ENCODE measurements around the gene PPP1R14D. TPM values are rescaled to one million over a fixed set of nuclear protein-coding genes. Genes with fewer than 3 reads are reported as not detected.

PPP1R14D gene
- total and polyA plus RNA-seq, 2 of the 8 experiments (the other 6 are each of a cell fraction or from before 2014, with no cell fraction given): not detected

DNA sequence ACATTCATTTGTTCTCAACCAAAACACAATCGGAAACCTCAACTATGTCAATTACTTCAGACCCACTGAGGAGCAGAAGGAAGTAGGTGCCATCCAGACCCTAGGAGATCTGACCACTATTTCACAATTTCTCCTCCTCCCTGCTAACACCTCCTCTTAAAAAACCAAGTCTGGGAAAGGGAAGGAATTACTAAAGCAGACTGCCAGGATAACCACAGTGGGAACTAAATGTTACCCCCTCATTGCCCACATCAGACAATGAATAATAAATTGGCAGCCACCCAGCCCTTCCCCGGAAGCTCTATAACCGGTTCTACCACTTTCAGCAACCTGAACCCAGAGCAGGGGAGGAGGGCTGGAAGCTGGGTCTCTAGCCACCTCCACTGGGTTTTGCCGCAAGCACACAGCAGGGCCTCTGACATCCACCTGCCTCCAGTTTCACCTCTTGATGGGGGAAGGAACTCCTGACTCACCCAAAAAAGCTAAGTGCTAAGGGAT, 41.1 kb downstream of the PPP1R14D start (continued):
- TF ChIP-seq CBX8 (IDR thresholded peaks at IDR 0.05; ENCODE audit: borderline replicate concordance, low read depth, low read length): no peak
- TF ChIP-seq EGR1 (IDR thresholded peaks at IDR 0.05; ENCODE audit: borderline replicate concordance, low read depth, low read length): no peak
- TF ChIP-seq RAD21 (IDR thresholded peaks at IDR 0.05 in 1 of 2, conservative IDR thresholded peaks at IDR 0.05 in 1 of 2; ENCODE audit: low read depth in 2 of 2, low read length in 2 of 2): peak; percentile 1 to 8; a peak in 1 of 4 replicates
- TF ChIP-seq TAF1 (IDR thresholded peaks at IDR 0.05; ENCODE audit: low read depth, low read length): peak; percentile 29; the same call in 1 of the 2 replicates
- no peak for TF ChIP-seq KDM4A (IDR thresholded peaks at IDR 0.05; ENCODE audit: low read depth, low read length, severe bottlenecking)
- TF ChIP-seq KDM5A (IDR thresholded peaks at IDR 0.05; ENCODE audit: low read length): no peak
- no peak for TF ChIP-seq SAP30 (IDR thresholded peaks at IDR 0.05; ENCODE audit: insufficient read depth, insufficient replicate concordance, low read length)
- TF ChIP-seq, protein P1, sequence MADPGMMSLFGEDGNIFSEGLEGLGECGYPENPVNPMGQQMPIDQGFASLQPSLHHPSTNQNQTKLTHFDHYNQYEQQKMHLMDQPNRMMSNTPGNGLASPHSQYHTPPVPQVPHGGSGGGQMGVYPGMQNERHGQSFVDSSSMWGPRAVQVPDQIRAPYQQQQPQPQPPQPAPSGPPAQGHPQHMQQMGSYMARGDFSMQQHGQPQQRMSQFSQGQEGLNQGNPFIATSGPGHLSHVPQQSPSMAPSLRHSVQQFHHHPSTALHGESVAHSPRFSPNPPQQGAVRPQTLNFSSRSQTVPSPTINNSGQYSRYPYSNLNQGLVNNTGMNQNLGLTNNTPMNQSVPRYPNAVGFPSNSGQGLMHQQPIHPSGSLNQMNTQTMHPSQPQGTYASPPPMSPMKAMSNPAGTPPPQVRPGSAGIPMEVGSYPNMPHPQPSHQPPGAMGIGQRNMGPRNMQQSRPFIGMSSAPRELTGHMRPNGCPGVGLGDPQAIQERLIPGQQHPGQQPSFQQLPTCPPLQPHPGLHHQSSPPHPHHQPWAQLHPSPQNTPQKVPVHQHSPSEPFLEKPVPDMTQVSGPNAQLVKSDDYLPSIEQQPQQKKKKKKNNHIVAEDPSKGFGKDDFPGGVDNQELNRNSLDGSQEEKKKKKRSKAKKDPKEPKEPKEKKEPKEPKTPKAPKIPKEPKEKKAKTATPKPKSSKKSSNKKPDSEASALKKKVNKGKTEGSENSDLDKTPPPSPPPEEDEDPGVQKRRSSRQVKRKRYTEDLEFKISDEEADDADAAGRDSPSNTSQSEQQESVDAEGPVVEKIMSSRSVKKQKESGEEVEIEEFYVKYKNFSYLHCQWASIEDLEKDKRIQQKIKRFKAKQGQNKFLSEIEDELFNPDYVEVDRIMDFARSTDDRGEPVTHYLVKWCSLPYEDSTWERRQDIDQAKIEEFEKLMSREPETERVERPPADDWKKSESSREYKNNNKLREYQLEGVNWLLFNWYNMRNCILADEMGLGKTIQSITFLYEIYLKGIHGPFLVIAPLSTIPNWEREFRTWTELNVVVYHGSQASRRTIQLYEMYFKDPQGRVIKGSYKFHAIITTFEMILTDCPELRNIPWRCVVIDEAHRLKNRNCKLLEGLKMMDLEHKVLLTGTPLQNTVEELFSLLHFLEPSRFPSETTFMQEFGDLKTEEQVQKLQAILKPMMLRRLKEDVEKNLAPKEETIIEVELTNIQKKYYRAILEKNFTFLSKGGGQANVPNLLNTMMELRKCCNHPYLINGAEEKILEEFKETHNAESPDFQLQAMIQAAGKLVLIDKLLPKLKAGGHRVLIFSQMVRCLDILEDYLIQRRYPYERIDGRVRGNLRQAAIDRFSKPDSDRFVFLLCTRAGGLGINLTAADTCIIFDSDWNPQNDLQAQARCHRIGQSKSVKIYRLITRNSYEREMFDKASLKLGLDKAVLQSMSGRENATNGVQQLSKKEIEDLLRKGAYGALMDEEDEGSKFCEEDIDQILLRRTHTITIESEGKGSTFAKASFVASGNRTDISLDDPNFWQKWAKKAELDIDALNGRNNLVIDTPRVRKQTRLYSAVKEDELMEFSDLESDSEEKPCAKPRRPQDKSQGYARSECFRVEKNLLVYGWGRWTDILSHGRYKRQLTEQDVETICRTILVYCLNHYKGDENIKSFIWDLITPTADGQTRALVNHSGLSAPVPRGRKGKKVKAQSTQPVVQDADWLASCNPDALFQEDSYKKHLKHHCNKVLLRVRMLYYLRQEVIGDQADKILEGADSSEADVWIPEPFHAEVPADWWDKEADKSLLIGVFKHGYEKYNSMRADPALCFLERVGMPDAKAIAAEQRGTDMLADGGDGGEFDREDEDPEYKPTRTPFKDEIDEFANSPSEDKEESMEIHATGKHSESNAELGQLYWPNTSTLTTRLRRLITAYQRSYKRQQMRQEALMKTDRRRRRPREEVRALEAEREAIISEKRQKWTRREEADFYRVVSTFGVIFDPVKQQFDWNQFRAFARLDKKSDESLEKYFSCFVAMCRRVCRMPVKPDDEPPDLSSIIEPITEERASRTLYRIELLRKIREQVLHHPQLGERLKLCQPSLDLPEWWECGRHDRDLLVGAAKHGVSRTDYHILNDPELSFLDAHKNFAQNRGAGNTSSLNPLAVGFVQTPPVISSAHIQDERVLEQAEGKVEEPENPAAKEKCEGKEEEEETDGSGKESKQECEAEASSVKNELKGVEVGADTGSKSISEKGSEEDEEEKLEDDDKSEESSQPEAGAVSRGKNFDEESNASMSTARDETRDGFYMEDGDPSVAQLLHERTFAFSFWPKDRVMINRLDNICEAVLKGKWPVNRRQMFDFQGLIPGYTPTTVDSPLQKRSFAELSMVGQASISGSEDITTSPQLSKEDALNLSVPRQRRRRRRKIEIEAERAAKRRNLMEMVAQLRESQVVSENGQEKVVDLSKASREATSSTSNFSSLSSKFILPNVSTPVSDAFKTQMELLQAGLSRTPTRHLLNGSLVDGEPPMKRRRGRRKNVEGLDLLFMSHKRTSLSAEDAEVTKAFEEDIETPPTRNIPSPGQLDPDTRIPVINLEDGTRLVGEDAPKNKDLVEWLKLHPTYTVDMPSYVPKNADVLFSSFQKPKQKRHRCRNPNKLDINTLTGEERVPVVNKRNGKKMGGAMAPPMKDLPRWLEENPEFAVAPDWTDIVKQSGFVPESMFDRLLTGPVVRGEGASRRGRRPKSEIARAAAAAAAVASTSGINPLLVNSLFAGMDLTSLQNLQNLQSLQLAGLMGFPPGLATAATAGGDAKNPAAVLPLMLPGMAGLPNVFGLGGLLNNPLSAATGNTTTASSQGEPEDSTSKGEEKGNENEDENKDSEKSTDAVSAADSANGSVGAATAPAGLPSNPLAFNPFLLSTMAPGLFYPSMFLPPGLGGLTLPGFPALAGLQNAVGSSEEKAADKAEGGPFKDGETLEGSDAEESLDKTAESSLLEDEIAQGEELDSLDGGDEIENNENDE (IDR thresholded peaks at IDR 0.05; ENCODE audit: insufficient replicate concordance, low read length): no peak
- no peak for TF ChIP-seq FOSL1 (IDR thresholded peaks at IDR 0.05; ENCODE audit: insufficient read depth, low read depth, low read length)
- 0 out of 2 replicates have a peak, but pooled peaks have one; percentile 35 for TF ChIP-seq RXRA (IDR thresholded peaks at IDR 0.05; ENCODE audit: insufficient read depth, low read depth, low read length)
- no peak for TF ChIP-seq TEAD4 (IDR thresholded peaks at IDR 0.05; ENCODE audit: low read depth, low read length)
